CD4-positive, alpha-beta memory T cell (primary cell): ENCODE measurements around the gene BRD7. TPM values are rescaled to one million over a fixed set of nuclear protein-coding genes. Genes with fewer than 3 reads are reported as not detected.
A peak's percentile ranks its signal among the peaks of the same experiment; 100 is the strongest.

Experiments
- CTCF ChIA-PET: fragments of 350-600 bp; sonication (Branson Sonifier 250); formaldehyde crosslinking; loops from one replicate; lab custom pipeline; 2021; ENCODE audit warnings: inconsistent platforms; ENCODE audit not compliant: partially characterized antibody; lab: Charles Lee
- POLR2A ChIA-PET: fragments of 350-600 bp; sonication (Branson Sonifier 250); formaldehyde crosslinking; loops from one replicate; lab custom pipeline; 2021; ENCODE audit not compliant: partially characterized antibody; lab: Charles Lee
- DNase-seq, 5 donors: peaks; one replicate each; pipeline versions ENCODE4 v3.0.0 to v3.0.0-alpha.2; 2020 to 2022; ENCODE audit warnings: mixed read lengths in 1 of 5
- H3K27ac ChIP-seq: one replicate; pipeline ENCODE4 v1.7.0; 2013; ENCODE audit warnings: low read depth, low read length
- H3K27me3 ChIP-seq: 2 replicates; pipeline ENCODE4 v1.7.0; 2013; ENCODE audit warnings: mild to moderate bottlenecking, low read length, moderate library complexity; ENCODE audit not compliant: insufficient read depth
- H3K36me3 ChIP-seq: 2 replicates; pipeline ENCODE4 v1.7.0; 2013; ENCODE audit warnings: mild to moderate bottlenecking, low read length, moderate library complexity; ENCODE audit not compliant: insufficient read depth
- H3K4me1 ChIP-seq: 2 replicates; pipeline ENCODE4 v1.7.0; 2013; ENCODE audit warnings: mild to moderate bottlenecking, low read length, moderate library complexity; ENCODE audit not compliant: insufficient read depth
- H3K4me3 ChIP-seq, 2 donors: one replicate each; pipeline ENCODE4 v1.7.0; 2013; ENCODE audit warnings: low read length in 2 of 2, mild to moderate bottlenecking in 1 of 2
- H3K9me3 ChIP-seq, 2 donors: one replicate each; pipeline ENCODE4 v1.7.0; 2013; ENCODE audit warnings: low read length in 2 of 2, control low read depth in 1 of 2; ENCODE audit not compliant: control insufficient read depth in 1 of 2
- H3K27ac Mint-ChIP-seq, 7 donors: one replicate each; pipeline ENCODE4 v1.8.0; 2020 to 2021; ENCODE audit warnings: mixed read lengths in 7 of 7, mild to moderate bottlenecking in 6 of 7, inconsistent platforms in 3 of 7, moderate library complexity in 3 of 7
- H3K27me3 Mint-ChIP-seq, 2 donors: one replicate each; pipeline ENCODE4 v1.8.0; 2020 to 2021; ENCODE audit warnings: mixed read lengths in 2 of 2
- H3K36me3 Mint-ChIP-seq, 2 donors: one replicate each; pipeline ENCODE4 v1.8.0; 2020 to 2021; ENCODE audit warnings: mixed read lengths in 2 of 2, inconsistent platforms in 1 of 2, mild to moderate bottlenecking in 1 of 2
- H3K4me1 Mint-ChIP-seq, 4 donors: one replicate each; pipeline ENCODE4 v1.8.0; 2020 to 2021; ENCODE audit warnings: mixed read lengths in 4 of 4, mild to moderate bottlenecking in 1 of 4
- H3K4me3 Mint-ChIP-seq, 8 donors: one replicate each; pipeline ENCODE4 v1.8.0; 2020 to 2021; ENCODE audit warnings: mixed read lengths in 8 of 8, mild to moderate bottlenecking in 7 of 8, moderate library complexity in 6 of 8, inconsistent platforms in 3 of 8
- H3K9me3 Mint-ChIP-seq, 8 donors: one replicate each; pipeline ENCODE4 v1.8.0; 2020 to 2021; ENCODE audit warnings: mixed read lengths in 8 of 8, mild to moderate bottlenecking in 5 of 8, inconsistent platforms in 3 of 8, moderate library complexity in 1 of 8
- intact Hi-C: fragments of 100-400 bp; cut with micrococcal nuclease; formaldehyde crosslinking; loops from one replicate; pipeline ENCODE4 v1.15.1; 2023
- polyA plus RNA-seq, 2 donors: library from polyadenylated mRNA; unstranded; fragments of 300-500 nt; fragmentation: Illumina TruSeq; gene quantifications; one replicate each; pipeline ENCODE4 v1.2.3, GENCODE V29; 2021
- total RNA-seq, 2 experiments: library from RNA; stranded (reverse); gene quantifications; one replicate each; pipeline ENCODE4 v1.2.3, GENCODE V29; 2021

Gene BRD7
- total RNA-seq (10 to 100 TPM; 86.6 to 97.7 TPM), polyA plus RNA-seq (10 to 100 TPM; 18.1 to 67.3 TPM)

GRCh38 chr16:50368410-50369132 is at the start of gene BRD7:
Gene BRD7, minus strand, starts transcription at chr16:50368988. Its CDS starts 214 bp downstream, at chr16:50368774.
- H3K4me1 ChIP-seq, result peaks cover 53% of the 10 kb centered on the region
- H3K27me3 ChIP-seq, result no peaks in the 10 kb centered on the region
- no peaks in the 10 kb centered on the region for H3K9me3 ChIP-seq
- H3K36me3 ChIP-seq, result peaks cover 9% of the 10 kb centered on the region
- intact Hi-C loops, result loop anchor here (1.0 to 5.0 kb wide), 9 partner anchors 41 to 438 kb away; partner anchors contain the start of genes CNEP1R1, HEATR3, NKD1 and TENT4B
- Mint-ChIP-seq H3K4me1 (peaks cover 38 to 58% (median 46%) of the 10 kb centered on the region in 4 donors), H3K27me3 (peaks cover 0 to 1% of the 10 kb centered on the region in 2 donors), H3K4me3 (peak within 1 kb of the TSS; percentile 89 to 96 (median 92)), H3K36me3 (peaks cover 0 to 39% of the 10 kb centered on the region in 2 donors), H3K27ac (peak within 1 kb of the TSS; percentile 83 to 99 (median 96)), H3K9me3 (peaks cover 0 to 2% (median 0%) of the 10 kb centered on the region in 8 donors)
- ChIA-PET CTCF (interaction anchor here (0.9 to 7.0 kb wide), 13 partner anchors 9 to 438 kb away, joined by 3 to 44 read pairs (median 4); partner anchors contain the start of gene CNEP1R1), POLR2A (interaction anchor here (0.7 to 4.4 kb wide), 16 partner anchors 13 to 419 kb away, joined by 3 to 32 read pairs (median 4); partner anchors contain the start of gene HEATR3)
- H3K4me3 ChIP-seq, result peak within 1 kb of the TSS; percentile 57 to 59
- peak within 1 kb of the TSS; percentile 70 for H3K27ac ChIP-seq
- DNase-seq, result peak; percentile 58 to 77 (median 66)

GRCh38 chr16:50416388-50416787 is 47.6 kb upstream of the BRD7 start:
- Histone ChIP-seq H3K4me3 (no peak overlapping the region), H3K9me3 (peaks cover 4 to 9% of the 10 kb centered on the region in 2 donors), H3K4me1 (no peaks in the 10 kb centered on the region), H3K27ac (no peak overlapping the region), H3K36me3 (no peaks in the 10 kb centered on the region), H3K27me3 (no peaks in the 10 kb centered on the region)
- Mint-ChIP-seq H3K36me3 (peaks cover 18 to 23% of the 10 kb centered on the region in 2 donors), H3K27me3 (peaks cover 8 to 15% of the 10 kb centered on the region in 2 donors), H3K27ac (no peak overlapping the region), H3K4me1 (no peaks in the 10 kb centered on the region), H3K4me3 (no peak overlapping the region), H3K9me3 (peaks cover 9 to 65% (median 57%) of the 10 kb centered on the region in 8 donors)
- intact Hi-C loops, result no loop called here
- POLR2A ChIA-PET, result no interaction called here
- no peak for DNase-seq
- CTCF ChIA-PET, result no interaction called here

- DNase-seq, result no peak
- ChIA-PET POLR2A (no interaction called here), CTCF (interaction anchor here (0.7 to 1.2 kb wide), 2 partner anchors 100 to 396 kb away, joined by 4 to 5 read pairs; no protein-coding TSS in a partner anchor)
- Histone ChIP-seq H3K36me3 (no peaks in the 10 kb centered on the region), H3K4me3 (no peak overlapping the region), H3K4me1 (no peaks in the 10 kb centered on the region), H3K9me3 (peaks cover 0 to 4% of the 10 kb centered on the region in 2 donors), H3K27me3 (no peaks in the 10 kb centered on the region), H3K27ac (no peak overlapping the region)
- Mint-ChIP-seq H3K9me3 (peaks cover 9 to 47% (median 42%) of the 10 kb centered on the region in 8 donors), H3K36me3 (peaks cover 11 to 15% of the 10 kb centered on the region in 2 donors), H3K27me3 (peaks cover 0 to 8% of the 10 kb centered on the region in 2 donors), H3K4me3 (no peak overlapping the region), H3K27ac (no peak overlapping the region), H3K4me1 (no peaks in the 10 kb centered on the region)
- intact Hi-C loops, result no loop called here
These were observed 45.4 kb upstream of the BRD7 start for GRCh38 chr16:50414152-50414551.

GRCh38 chr16:50411034-50411433 is 42.2 kb upstream of the BRD7 start:
- Histone ChIP-seq H3K9me3 (no peaks in the 10 kb centered on the region), H3K27me3 (no peaks in the 10 kb centered on the region), H3K36me3 (no peaks in the 10 kb centered on the region), H3K4me1 (no peaks in the 10 kb centered on the region), H3K27ac (no peak overlapping the region), H3K4me3 (no peak overlapping the region)
- ChIA-PET CTCF (no interaction called here), POLR2A (no interaction called here)
- no peak overlapping the region for H3K27ac Mint-ChIP-seq
- H3K36me3 Mint-ChIP-seq, result peaks cover 1 to 4% of the 10 kb centered on the region in 2 donors
- peaks cover 2 to 16% (median 11%) of the 10 kb centered on the region in 8 donors for H3K9me3 Mint-ChIP-seq
- intact Hi-C loops, result no loop called here
- no peaks in the 10 kb centered on the region for H3K4me1 Mint-ChIP-seq
- peaks cover under 1 to 4% of the 10 kb centered on the region in 2 donors for H3K27me3 Mint-ChIP-seq
- no peak for DNase-seq
- H3K4me3 Mint-ChIP-seq, result no peak overlapping the region

GRCh38 chr16:50408001-50408561 is 39.3 kb upstream of the BRD7 start:
- no peak overlapping the region for H3K27ac Mint-ChIP-seq
- Histone ChIP-seq H3K27me3 (no peaks in the 10 kb centered on the region), H3K27ac (no peak overlapping the region), H3K4me1 (no peaks in the 10 kb centered on the region), H3K36me3 (no peaks in the 10 kb centered on the region), H3K9me3 (no peaks in the 10 kb centered on the region), H3K4me3 (no peak overlapping the region)
- CTCF ChIA-PET, result no interaction called here
- H3K27me3 Mint-ChIP-seq, result peaks cover 0 to 3% of the 10 kb centered on the region in 2 donors
- no peaks in the 10 kb centered on the region for H3K4me1 Mint-ChIP-seq
- POLR2A ChIA-PET, result no interaction called here
- H3K4me3 Mint-ChIP-seq, result no peak overlapping the region
- no peak for DNase-seq
- peaks cover 0 to 3% (median 0%) of the 10 kb centered on the region in 8 donors for H3K9me3 Mint-ChIP-seq
- H3K36me3 Mint-ChIP-seq, result no peaks in the 10 kb centered on the region
- intact Hi-C loops, result no loop called here

GRCh38 chr16:50407351-50407750 is 38.6 kb upstream of the BRD7 start:
- Histone ChIP-seq H3K9me3 (no peaks in the 10 kb centered on the region), H3K27me3 (no peaks in the 10 kb centered on the region), H3K4me3 (no peak overlapping the region), H3K36me3 (no peaks in the 10 kb centered on the region), H3K27ac (no peak overlapping the region), H3K4me1 (no peaks in the 10 kb centered on the region)
- Mint-ChIP-seq H3K4me1 (no peaks in the 10 kb centered on the region), H3K27me3 (peaks cover 0 to 3% of the 10 kb centered on the region in 2 donors), H3K36me3 (no peaks in the 10 kb centered on the region), H3K9me3 (peaks cover 0 to 3% (median 0%) of the 10 kb centered on the region in 8 donors), H3K4me3 (no peak overlapping the region), H3K27ac (no peak overlapping the region)
- CTCF ChIA-PET, result no interaction called here
- POLR2A ChIA-PET, result no interaction called here
- DNase-seq, result no peak
- intact Hi-C loops, result no loop called here

GRCh38 chr16:50403491-50403890 is 34.7 kb upstream of the BRD7 start:
- H3K27ac Mint-ChIP-seq, result no peak overlapping the region
- no peak overlapping the region for H3K27ac ChIP-seq
- no peaks in the 10 kb centered on the region for H3K9me3 ChIP-seq
- H3K27me3 ChIP-seq, result no peaks in the 10 kb centered on the region
- peaks cover 0 to 3% of the 10 kb centered on the region in 2 donors for H3K27me3 Mint-ChIP-seq
- no peak overlapping the region for H3K4me3 Mint-ChIP-seq
- no peaks in the 10 kb centered on the region for H3K36me3 Mint-ChIP-seq
- H3K4me1 Mint-ChIP-seq, result peaks cover 0 to 4% (median under 1%) of the 10 kb centered on the region in 4 donors
- H3K4me1 ChIP-seq, result no peaks in the 10 kb centered on the region
- H3K36me3 ChIP-seq, result no peaks in the 10 kb centered on the region
- H3K9me3 Mint-ChIP-seq, result no peaks in the 10 kb centered on the region
- POLR2A ChIA-PET, result no interaction called here
- intact Hi-C loops, result no loop called here
- DNase-seq, result no peak
- CTCF ChIA-PET, result no interaction called here
- H3K4me3 ChIP-seq, result no peak overlapping the region
